ENCODE results near the gene FGFBP3. TPM values are rescaled to one million over a fixed set of nuclear protein-coding genes. Genes with fewer than 3 reads are reported as not detected.

The FGFBP3 gene
- polyA plus RNA-seq, 1 experiment: 0.17 TPM

- H3K27me3 ChIP-seq (ENCODE audit: control insufficient read depth, insufficient read depth, low read length): no peaks in the 10 kb centered on the region
- no peaks in the 10 kb centered on the region for H3K9me3 ChIP-seq (ENCODE audit: control insufficient read depth, insufficient read depth, low read length)
- DNase-seq (ENCODE audit: low read depth, low spot score): no peak
- ChIA-PET CTCF (no interaction called here), POLR2A (no interaction called here)
- TF ChIP-seq CTCF (IDR thresholded peaks at IDR 0.05; ENCODE audit: low read depth, low read length): no peak
- no peak overlapping the region for H3K27ac ChIP-seq (ENCODE audit: low read depth, low read length)
- H3K4me3 ChIP-seq (ENCODE audit: low read depth, low read length): no peak overlapping the region
Observed at GRCh38 chr10:91879515-91880170, 29.6 kb downstream of the FGFBP3 start.

- DNase-seq (ENCODE audit: low read depth, low spot score): no peak
- ChIA-PET POLR2A (no interaction called here), CTCF (no interaction called here)
- TF ChIP-seq CTCF (IDR thresholded peaks at IDR 0.05; ENCODE audit: low read depth, low read length): no peak
- no peaks in the 10 kb centered on the region for H3K9me3 ChIP-seq (ENCODE audit: control insufficient read depth, insufficient read depth, low read length)
- no peaks in the 10 kb centered on the region for H3K27me3 ChIP-seq (ENCODE audit: control insufficient read depth, insufficient read depth, low read length)
- H3K27ac ChIP-seq (ENCODE audit: low read depth, low read length): no peak overlapping the region
- H3K4me3 ChIP-seq (ENCODE audit: low read depth, low read length): no peak overlapping the region
Observed at GRCh38 chr10:91875779-91876178, 33.5 kb downstream of the FGFBP3 start.

- Histone ChIP-seq H3K27ac (ENCODE audit: low read depth, low read length) (no peak overlapping the region), H3K9me3 (ENCODE audit: control insufficient read depth, insufficient read depth, low read length) (no peaks in the 10 kb centered on the region), H3K4me3 (ENCODE audit: low read depth, low read length) (no peak overlapping the region), H3K27me3 (ENCODE audit: control insufficient read depth, insufficient read depth, low read length) (no peaks in the 10 kb centered on the region)
- TF ChIP-seq CTCF (IDR thresholded peaks at IDR 0.05; ENCODE audit: low read depth, low read length): no peak
- CTCF ChIA-PET: no interaction called here
- DNase-seq (ENCODE audit: low read depth, low spot score): no peak
- POLR2A ChIA-PET: no interaction called here
Observed at GRCh38 chr10:91875156-91875555, 34.1 kb downstream of the FGFBP3 start.

- Histone ChIP-seq H3K27ac (ENCODE audit: low read depth, low read length) (no peak overlapping the region), H3K4me3 (ENCODE audit: low read depth, low read length) (no peak overlapping the region), H3K27me3 (ENCODE audit: control insufficient read depth, insufficient read depth, low read length) (no peaks in the 10 kb centered on the region), H3K9me3 (ENCODE audit: control insufficient read depth, insufficient read depth, low read length) (no peaks in the 10 kb centered on the region)
- ChIA-PET POLR2A (no interaction called here), CTCF (interaction anchor here (0.7 to 1.9 kb wide), 4 partner anchors 8 to 107 kb away, joined by 3 to 10 read pairs (median 3); no protein-coding TSS in a partner anchor)
- no peak for TF ChIP-seq CTCF (IDR thresholded peaks at IDR 0.05; ENCODE audit: low read depth, low read length)
- DNase-seq (ENCODE audit: low read depth, low spot score): no peak
Observed at GRCh38 chr10:91865562-91866081, 43.7 kb downstream of the FGFBP3 start.

GRCh38 chr10:91864744-91865143, 44.5 kb downstream of the FGFBP3 start:
- ChIA-PET CTCF (interaction anchor here (0.6 to 1.9 kb wide), 4 partner anchors 48 to 475 kb away, joined by 3 to 10 read pairs (median 6); no protein-coding TSS in a partner anchor), POLR2A (interaction anchor here (0.7 kb wide), 1 partner anchor 322 kb away, joined by 3 read pairs; no protein-coding TSS in a partner anchor)
- no peak for TF ChIP-seq CTCF (IDR thresholded peaks at IDR 0.05; ENCODE audit: low read depth, low read length)
- Histone ChIP-seq H3K27ac (ENCODE audit: low read depth, low read length) (no peak overlapping the region), H3K4me3 (ENCODE audit: low read depth, low read length) (no peak overlapping the region), H3K9me3 (ENCODE audit: control insufficient read depth, insufficient read depth, low read length) (no peaks in the 10 kb centered on the region), H3K27me3 (ENCODE audit: control insufficient read depth, insufficient read depth, low read length) (no peaks in the 10 kb centered on the region)
- DNase-seq (ENCODE audit: low read depth, low spot score): peak; percentile 4
